Kidney (tissue), 22 donors: ENCODE data around the gene CREG2. TPM values are rescaled to one million over a fixed set of nuclear protein-coding genes. Genes with fewer than 3 reads are reported as not detected.

Source experiments
- DNase-seq, 5 donors: peaks; one replicate each; pipeline ENCODE4 v3.0.0-alpha.2; 2013 to 2020
- FAIRE-seq: peaks from 2 replicates; lab custom pipeline; 2012; peaks lifted over from hg19 to GRCh38; lab: Jason Lieb, UNC
- H3K27ac ChIP-seq, 2 donors: one replicate each; pipeline ENCODE4 v1.7.0; 2013; ENCODE audit warnings: low read depth in 2 of 2, low read length in 2 of 2, inconsistent platforms in 1 of 2
- H3K27me3 ChIP-seq: one replicate; pipeline ENCODE4 v1.7.1; 2013; ENCODE audit warnings: low read length, inconsistent platforms; ENCODE audit not compliant: control insufficient read depth, insufficient read depth
- H3K36me3 ChIP-seq, 3 donors: one replicate each; pipeline versions ENCODE4 v1.7.0 to v1.7.1; 2013; ENCODE audit warnings: low read length in 3 of 3, control low read depth in 1 of 3, inconsistent platforms in 1 of 3; ENCODE audit not compliant: insufficient read depth in 3 of 3, control insufficient read depth in 2 of 3
- H3K4me1 ChIP-seq, 3 donors: one replicate each; pipeline versions ENCODE4 v1.7.0 to v1.7.1; 2013; ENCODE audit warnings: low read length in 3 of 3, inconsistent platforms in 1 of 3, low read depth in 1 of 3; ENCODE audit not compliant: control insufficient read depth in 2 of 3, insufficient read depth in 2 of 3
- H3K4me3 ChIP-seq, 3 donors: one replicate each; pipeline versions ENCODE4 v1.7.0 to v1.8.1; 2013; ENCODE audit warnings: low read length in 3 of 3, control low read depth in 1 of 3, inconsistent platforms in 1 of 3
- H3K9ac ChIP-seq, 3 donors: one replicate each; pipeline versions ENCODE4 v1.7.0 to v1.7.1; 2013; ENCODE audit warnings: low read length in 3 of 3, control low read depth in 1 of 3, inconsistent platforms in 1 of 3
- H3K9me3 ChIP-seq, 3 donors: one replicate each; pipeline versions ENCODE4 v1.7.0 to v1.7.1; 2013; ENCODE audit warnings: low read length in 3 of 3, control low read depth in 1 of 3, inconsistent platforms in 1 of 3; ENCODE audit not compliant: control insufficient read depth in 2 of 3, insufficient read depth in 1 of 3
- CTCF ChIP-seq: IDR thresholded peaks from 3 replicates; pipeline ENCODE4 v1.5.1; 2012; ENCODE audit warnings: mild to moderate bottlenecking, moderate library complexity, borderline replicate concordance; ENCODE audit not compliant: insufficient read depth; ENCODE audit errors: extremely low read depth
- intact Hi-C: fragments of 100-400 bp; cut with DNase I; formaldehyde crosslinking; loops from one replicate; pipeline ENCODE4 v1.11.1; 2022
- long read RNA-seq, 10 donors: library from polyadenylated mRNA in 1 of 10; unstranded in 1 of 10; transcript quantifications; one replicate each; pipeline ENCODE4 v2.0.0 and lab custom pipeline, GENCODE V29; 2021 to 2026
- polyA plus RNA-seq: library from polyadenylated mRNA; stranded (reverse); fragments of 350-450 nt; fragmentation: Illumina TruSeq; extraction: RNeasy Lipid Tissue Mini Kit (QIAGEN cat#74804); gene quantifications from one replicate; pipeline ENCODE4 v1.2.3, GENCODE V29; 2014; ENCODE audit warnings: low read depth, low replicate concordance; ENCODE audit not compliant: insufficient read depth
- total RNA-seq: library from RNA; stranded (reverse); fragmentation: NEBNext Ultra II Directional; extraction: Animal tissue kit (Norgen Biotek cat#: 25700); gene quantifications from one replicate; pipeline ENCODE4 v1.2.1, GENCODE V29; 2021
- donor health status: control.
- donor health status: control.
- donor health status: control.
- donor health status: control.
- donor health status: control.
- donor health status: DM: yes; HTN: yes; CAD: no.
- donor health status: Normal renal cell carcinoma (clear cell type).

The CREG2 gene, protein sequence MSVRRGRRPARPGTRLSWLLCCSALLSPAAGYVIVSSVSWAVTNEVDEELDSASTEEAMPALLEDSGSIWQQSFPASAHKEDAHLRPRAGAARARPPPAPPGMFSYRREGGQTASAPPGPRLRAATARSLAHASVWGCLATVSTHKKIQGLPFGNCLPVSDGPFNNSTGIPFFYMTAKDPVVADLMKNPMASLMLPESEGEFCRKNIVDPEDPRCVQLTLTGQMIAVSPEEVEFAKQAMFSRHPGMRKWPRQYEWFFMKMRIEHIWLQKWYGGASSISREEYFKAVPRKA
- total RNA-seq = 0.69 TPM
- not detected for polyA plus RNA-seq
- long read RNA-seq, donor 1 = 0 reads
- long read RNA-seq, donor 2 = 0 reads
- long read RNA-seq, donor 3 = 0 reads
- long read RNA-seq, donor 4 = 0 reads
- long read RNA-seq, donor 5 = 0 reads
- long read RNA-seq, donor 6 = 0 reads
- long read RNA-seq, donor 7, full-length matches to known transcripts = 1 of 1 reads
- long read RNA-seq, donor 7, partial matches to known transcripts = 0 of 1 reads
- long read RNA-seq, donor 7, other reads (novel, unspliced or antisense) = 0 of 1 reads
- long read RNA-seq, donor 8, full-length matches to known transcripts = 1 of 1 reads
- long read RNA-seq, donor 8, partial matches to known transcripts = 0 of 1 reads
- long read RNA-seq, donor 8, other reads (novel, unspliced or antisense) = 0 of 1 reads
- long read RNA-seq, donor 9 = 0 reads
- long read RNA-seq, donor 10 = 0 reads

DNA sequence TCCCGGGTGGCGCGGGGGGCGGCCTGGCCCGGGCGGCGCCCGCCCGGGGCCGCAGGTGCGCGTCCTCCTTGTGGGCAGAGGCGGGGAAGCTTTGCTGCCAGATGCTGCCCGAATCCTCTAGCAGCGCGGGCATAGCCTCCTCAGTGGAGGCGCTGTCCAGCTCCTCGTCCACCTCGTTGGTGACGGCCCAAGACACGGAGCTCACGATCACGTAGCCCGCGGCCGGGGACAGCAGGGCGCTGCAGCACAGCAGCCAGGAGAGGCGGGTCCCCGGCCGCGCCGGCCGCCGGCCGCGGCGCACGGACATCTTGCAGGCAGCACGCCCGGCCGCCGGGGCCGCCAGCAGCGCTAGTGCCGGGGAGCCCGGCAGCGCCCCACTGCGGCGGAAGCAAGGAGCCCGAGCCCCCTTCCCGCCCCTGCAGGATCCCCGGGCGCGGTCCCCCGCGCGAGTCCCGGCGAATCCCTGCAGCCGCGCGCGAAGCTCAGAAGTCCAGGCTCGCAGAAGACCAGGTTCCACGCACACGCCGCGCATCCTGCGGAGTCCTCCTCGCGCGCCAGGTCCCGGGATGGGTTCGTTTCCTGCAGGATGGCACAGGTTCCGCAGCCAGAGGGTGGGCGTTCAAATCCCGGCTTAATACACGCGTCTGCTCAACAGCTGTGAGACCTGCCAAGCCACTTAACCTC lies at the start of gene CREG2:
CREG2 (minus strand) TSS at position 353 of the 684 bp plus-strand sequence; CDS start at position 307, 46 bp downstream.
- Histone ChIP-seq H3K4me3 (peak within 1 kb of the TSS in 2 of 3 donors; percentile 16 to 33), H3K27ac (no peak within 1 kb of the TSS), H3K9me3 (no peaks in the 10 kb centered on the region), H3K36me3 (no peaks in the 10 kb centered on the region), H3K9ac (no peak within 1 kb of the TSS), H3K27me3 (peaks cover 21% of the 10 kb centered on the region), H3K4me1 (peaks cover 0 to 10% (median 6%) of the 10 kb centered on the region in 3 donors)
- peak; percentile 25 for TF ChIP-seq CTCF
- intact Hi-C loops = no loop called here
- DNase-seq (peak; percentile 81 to 90 (median 87)), FAIRE-seq (no peak)

DNA sequence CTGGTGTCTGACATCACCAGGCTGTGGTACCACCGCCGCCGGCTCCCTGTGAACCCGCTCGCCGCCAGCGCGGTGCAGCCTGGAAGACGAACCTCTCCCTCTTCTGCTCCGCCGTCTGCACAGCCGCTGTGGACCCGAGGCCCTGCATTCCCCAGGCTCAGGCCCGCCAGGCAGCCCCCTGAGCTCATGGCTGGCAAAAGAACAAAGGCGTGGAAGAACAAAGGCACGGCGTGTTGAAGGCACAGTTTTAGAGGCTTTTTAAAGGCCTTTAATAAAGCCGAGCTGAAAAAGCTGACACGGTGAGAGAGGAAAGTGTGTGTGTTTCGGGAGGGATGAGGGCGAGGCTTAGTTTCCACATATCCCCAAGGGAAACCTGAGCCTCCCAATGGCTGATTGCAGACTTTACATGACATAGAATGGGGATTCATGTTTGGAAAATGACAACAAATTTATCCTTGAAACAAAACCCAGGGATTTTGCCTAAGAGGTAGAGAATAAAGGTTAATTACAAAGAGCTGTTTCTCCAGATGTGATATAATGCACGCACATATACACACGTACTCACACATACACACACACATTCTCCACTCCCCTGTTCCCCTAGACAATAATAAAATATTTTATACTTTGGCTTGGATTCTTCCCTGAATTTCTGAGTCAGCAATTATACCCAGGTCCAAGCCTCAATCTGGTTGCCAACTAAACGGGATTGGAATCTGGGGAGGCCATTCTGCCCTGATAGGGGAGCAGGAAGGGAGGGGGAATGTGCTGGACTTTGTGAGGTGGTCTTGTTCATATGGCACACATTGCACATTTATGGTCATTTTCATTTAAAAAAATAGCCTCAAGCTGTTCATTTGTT lies 47.9 kb upstream of the CREG2 start:
- Histone ChIP-seq H3K9me3 (no peaks in the 10 kb centered on the region), H3K4me3 (no peak overlapping the region), H3K27ac (no peak overlapping the region), H3K4me1 (no peaks in the 10 kb centered on the region), H3K9ac (no peak overlapping the region), H3K36me3 (no peaks in the 10 kb centered on the region), H3K27me3 (no peaks in the 10 kb centered on the region)
- intact Hi-C loops = no loop called here
- TF ChIP-seq CTCF = no peak
- peak in 4 of 5 donors; percentile 69 to 79 (median 74) for DNase-seq
- no peak for FAIRE-seq

- Histone ChIP-seq H3K9me3 (no peaks in the 10 kb centered on the region), H3K4me1 (no peaks in the 10 kb centered on the region), H3K36me3 (no peaks in the 10 kb centered on the region), H3K9ac (no peak overlapping the region), H3K27ac (no peak overlapping the region), H3K4me3 (no peak overlapping the region), H3K27me3 (no peaks in the 10 kb centered on the region)
- intact Hi-C loops = no loop called here
- no peak for FAIRE-seq
- TF ChIP-seq CTCF = no peak
- no peak for DNase-seq
Measured at GRCh38 chr2:101433465-101433864, 46.2 kb upstream of the CREG2 start.
